CD4-positive, alpha-beta T cell treated with Interleukin-17A for 4 hours (primary cell): ENCODE data around the gene CCDC12.

Experiments used
- DNase-seq: peaks from one replicate; pipeline ENCODE4 v3.0.0-alpha.2; 2020; ENCODE audit warnings: mixed read lengths

Gene CCDC12

DNA sequence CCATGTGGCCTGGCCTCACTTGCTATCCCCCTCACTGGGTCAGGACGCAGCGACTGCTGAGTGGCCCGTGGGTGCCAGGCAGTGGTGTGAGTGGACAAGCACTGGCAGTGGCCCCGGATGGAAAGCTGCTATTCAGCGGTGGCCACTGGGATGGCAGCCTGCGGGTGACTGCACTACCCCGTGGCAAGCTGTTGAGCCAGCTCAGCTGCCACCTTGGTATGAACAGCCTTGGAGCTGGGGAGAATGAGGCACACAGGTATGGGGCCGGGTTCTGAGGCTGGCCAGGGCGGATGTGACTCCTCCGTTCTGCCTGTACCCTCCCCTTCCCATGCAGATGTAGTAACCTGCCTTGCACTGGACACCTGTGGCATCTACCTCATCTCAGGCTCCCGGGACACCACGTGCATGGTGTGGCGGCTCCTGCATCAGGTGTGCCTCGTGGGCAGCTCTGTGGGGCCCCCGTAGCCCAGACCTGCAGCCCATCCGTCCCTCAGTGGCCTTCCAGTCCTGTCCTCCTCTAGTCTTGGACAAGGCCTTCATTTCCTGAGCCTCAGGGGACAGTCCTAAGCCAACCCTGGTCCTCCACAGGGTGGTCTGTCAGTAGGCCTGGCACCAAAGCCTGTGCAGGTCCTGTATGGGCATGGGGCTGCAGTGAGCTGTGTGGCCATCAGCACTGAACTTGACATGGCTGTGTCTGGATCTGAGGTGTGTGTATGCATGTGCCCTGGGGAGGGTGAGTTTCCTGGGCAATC, 31.1 kb upstream of the CCDC12 start:
- DNase-seq, result peak; percentile 2

DNA sequence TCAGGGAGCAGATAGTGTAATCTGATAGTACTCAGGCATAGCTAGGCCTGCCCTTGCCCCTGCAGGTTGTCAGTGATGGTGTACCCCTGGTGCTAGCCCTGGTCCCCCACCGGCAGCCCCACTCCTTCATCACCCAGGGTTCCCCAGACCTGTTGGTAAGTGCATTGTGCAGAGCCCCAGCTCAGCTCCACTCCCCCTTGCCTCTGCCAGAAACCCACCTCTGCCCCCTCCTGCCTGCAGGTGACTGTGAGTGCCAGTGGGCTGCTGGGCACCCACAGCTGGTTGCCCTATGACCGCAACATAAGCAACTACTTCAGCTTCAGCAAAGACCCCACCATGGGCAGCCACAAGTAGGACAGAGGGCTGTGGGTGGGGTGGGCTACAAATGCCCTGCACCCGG, 30.5 kb upstream of the CCDC12 start:
- DNase-seq, result peak; percentile 3

DNA sequence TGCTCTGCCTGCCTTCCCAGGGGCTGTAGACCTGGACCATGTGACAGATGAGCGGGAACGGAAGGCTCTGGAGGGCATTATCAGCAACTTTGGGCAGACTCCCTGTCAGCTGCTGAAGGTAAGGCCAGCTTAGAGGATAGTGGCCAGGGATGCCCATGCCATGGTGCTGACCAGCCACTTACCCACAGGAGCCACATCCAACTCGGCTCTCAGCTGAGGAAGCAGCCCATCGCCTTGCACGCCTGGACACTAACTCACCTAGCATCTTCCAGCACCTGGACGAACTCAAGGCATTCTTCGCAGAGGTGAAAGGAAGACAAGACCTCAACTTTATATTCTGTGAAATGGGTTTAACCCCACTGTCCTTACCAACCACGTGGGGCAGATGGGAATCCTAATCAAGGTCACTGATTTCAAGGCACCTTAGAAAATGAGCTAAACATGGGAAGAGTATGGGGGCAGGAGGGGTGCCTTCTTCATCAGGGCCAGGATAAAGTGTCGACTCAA, 29.7 kb upstream of the CCDC12 start:
- DNase-seq, result peak; percentile 2

DNA sequence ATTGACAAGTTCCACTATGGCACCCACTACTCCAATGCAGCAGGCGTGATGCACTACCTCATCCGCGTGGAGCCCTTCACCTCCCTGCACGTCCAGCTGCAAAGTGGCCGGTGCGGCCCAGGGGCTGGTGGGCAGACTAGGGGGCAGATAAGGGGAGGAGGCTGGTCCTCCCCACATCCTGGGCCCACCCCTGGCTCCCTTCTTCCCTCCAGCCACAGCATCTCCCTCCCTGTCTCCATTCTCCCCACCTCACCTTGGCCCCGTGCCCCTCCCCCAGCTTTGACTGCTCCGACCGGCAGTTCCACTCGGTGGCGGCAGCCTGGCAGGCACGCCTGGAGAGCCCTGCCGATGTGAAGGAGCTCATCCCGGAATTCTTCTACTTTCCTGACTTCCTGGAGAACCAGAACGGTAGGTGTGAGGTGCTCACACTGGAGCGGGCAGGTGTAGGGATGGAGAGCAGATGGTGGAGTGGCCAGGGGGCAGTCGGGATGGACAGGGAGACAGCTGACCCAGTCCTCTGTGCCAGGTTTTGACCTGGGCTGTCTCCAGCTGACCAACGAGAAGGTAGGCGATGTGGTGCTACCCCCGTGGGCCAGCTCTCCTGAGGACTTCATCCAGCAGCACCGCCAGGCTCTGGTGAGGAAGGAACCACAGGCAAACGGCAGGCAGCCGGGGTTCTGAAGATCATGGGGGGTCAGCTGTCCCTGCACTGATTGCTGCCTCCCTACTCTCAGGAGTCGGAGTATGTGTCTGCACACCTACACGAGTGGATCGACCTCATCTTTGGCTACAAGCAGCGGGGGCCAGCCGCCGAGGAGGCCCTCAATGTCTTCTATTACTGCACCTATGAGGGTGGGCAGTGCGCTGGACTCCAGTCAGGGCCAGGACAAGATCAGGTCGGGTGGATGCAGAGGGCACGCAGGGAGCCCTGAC, 28.9 kb upstream of the CCDC12 start:
- DNase-seq, result peak; percentile 4

DNA sequence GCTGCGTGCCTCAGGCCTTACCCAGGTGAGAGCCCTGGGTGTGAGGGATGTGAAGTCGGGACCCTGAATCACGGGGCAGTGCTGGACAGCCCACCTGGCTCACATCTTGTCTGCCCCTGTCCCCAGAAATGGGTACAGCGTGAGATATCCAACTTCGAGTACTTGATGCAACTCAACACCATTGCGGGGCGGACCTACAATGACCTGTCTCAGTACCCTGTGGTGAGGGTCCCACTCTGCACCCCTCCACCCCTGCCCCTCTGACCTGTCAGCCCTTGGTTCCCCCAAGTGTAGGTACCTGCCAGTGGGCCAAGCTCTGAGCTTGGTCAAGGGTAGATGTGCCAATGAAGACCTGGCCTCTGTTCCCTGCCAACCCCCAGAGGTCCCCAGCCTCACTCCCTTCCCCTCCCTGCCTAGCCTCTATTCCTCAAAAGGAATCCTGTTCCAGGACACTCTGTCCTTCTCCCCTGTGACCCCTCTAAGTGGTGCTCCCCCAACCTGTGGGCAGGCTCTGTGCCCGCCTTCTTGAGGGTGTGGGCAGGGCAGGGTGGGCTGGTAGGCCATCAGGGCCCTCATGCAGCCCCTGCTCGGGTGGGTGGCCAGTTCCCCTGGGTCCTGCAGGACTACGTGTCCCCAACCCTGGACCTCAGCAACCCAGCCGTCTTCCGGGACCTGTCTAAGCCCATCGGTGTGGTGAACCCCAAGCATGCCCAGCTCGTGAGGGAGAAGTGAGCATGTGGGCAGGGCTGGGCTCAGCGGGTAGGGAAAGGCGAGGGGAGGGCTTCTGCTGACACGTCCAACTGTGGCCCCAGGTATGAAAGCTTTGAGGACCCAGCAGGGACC, 28.0 kb upstream of the CCDC12 start:
- DNase-seq, result no peak

DNA sequence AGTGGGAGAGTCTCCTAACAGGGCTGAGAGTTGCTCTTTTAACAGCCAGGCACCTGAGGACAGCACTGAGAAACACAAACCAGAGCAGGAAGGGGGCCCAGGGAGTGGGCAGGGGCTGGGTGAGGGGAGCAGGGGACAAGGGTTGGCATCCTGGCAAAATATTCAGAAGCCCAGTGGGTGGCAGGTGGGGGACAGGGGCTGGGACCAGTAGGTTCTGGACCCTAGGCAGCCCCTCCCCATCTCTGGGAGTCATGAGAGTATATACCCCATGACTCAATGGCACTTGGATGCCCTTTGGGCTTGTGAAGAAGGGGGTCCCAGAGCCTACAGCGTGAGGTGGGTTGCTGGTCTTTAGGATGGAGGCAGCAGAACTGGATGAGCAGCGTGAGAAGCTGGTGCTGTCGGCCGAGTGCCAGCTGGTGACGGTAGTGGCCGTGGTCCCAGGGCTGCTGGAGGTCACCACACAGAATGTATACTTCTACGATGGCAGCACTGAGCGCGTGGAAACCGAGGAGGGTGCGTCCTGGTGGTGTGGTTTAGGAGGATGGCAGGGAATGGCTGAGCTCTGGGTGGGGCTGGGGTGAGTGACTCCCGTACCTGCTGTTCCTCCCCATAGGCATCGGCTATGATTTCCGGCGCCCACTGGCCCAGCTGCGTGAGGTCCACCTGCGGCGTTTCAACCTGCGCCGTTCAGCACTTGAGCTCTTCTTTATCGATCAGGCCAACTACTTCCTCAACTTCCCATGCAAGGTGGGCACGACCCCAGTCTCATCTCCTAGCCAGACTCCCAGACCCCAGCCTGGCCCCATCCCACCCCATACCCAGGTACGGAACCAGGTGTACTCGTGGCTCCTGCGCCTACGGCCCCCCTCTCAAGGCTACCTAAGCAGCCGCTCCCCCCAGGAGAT, 27.2 kb upstream of the CCDC12 start:
- DNase-seq, result no peak

DNA sequence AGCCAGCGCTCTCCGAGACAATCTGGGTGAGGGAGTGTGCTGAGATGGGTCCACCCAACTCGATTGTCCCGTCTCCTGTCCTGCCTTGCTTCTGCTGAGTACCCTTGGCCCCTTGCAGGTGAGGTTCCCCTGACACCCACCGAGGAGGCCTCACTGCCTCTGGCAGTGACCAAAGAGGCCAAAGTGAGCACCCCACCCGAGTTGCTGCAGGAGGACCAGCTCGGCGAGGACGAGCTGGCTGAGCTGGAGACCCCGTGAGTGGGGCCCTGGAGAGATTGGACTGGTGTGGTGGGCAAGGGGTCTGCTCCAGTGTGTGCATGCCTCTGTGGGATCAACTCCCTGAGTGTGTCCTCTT, 26.5 kb upstream of the CCDC12 start:
- DNase-seq, result no peak

DNA sequence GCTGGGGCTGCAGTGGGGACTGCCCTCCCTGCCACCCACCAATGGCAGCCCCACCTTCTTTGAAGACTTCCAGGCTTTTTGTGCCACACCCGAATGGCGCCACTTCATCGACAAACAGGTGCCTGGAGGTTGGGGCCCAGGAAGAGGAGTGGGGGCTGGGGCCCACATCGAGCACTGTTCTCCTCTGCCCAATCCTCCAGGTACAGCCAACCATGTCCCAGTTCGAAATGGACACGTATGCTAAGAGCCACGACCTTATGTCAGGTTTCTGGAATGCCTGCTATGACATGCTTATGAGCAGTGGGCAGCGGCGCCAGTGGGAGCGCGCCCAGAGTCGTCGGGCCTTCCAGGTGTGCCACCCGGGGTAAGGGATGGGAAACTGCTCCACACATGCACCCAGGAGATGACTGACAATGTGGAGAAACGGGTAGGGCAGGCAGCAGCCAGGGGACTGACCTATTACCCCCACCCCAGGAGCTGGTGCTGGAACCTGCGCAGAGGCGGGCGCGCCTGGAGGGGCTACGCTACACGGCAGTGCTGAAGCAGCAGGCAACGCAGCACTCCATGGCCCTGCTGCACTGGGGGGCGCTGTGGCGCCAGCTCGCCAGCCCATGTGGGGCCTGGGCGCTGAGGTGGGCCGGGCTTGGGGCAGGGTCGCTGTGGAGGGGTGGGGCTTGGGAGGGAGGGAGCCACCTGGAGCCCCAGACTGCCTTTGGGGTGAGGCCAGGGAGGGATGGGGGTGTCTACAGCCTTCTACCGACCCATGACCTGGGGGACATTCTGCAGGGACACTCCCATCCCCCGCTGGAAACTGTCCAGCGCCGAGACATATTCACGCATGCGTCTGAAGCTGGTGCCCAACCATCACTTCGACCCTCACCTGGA, 25.9 kb upstream of the CCDC12 start:
- DNase-seq, result no peak

DNA sequence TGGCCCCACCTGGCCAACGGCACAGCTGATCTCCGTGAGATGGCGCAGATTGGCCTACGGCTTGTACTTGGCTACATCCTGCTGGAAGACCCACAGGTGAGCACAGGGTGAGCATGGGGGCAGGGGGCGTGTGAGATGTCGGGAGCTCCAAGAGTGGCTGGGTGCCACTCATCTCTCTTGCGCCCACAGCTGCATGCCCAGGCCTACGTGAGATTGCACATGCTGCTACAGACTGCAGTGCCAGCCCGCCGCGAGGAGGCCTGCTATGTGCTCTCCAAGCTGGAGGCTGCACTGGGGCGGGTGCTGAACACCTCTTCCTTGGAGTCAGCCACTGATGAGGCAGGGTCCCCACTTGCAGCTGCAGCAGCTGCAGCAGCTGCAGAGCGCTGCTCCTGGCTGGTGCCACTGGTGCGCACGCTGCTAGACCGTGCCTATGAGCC, 25.2 kb upstream of the CCDC12 start:
- DNase-seq, result no peak

DNA sequence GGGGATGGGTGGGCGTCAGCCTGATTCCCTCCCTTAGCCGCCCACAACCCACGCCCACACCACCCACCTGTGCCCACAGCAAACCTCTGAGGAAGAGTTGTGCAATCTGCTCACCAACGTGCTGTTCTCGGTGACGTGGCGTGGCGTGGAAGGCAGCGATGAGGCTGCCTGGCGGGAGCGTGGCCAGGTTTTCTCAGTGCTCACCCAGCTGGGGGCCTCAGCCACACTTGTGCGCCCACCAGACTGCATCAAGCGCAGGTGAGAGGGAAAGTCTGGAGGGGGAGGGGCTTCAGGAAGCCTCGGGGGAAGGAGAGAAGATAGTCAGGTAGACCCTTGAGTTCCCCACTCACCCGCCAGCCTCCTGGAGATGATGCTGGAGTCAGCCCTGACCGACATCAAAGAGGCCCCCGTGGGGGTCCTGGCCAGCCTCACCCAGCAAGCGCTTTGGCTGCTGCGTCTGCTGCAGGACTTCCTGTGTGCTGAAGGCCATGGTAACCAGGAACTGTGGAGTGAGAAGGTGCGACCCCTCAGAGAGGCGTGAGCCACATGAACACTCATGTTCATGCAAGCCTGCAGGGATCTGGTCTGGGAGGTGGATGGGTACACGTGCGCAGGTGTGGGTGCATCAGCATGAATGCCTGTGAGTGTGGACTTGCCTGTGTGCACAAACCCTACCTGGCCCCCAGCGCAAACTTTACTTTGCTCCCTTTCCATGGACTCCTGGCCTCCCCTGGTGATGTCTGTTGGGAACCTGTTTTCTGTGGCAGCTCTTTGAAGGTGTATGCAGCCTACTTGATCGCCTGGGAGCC, 24.6 kb upstream of the CCDC12 start:
- DNase-seq, result no peak

DNA sequence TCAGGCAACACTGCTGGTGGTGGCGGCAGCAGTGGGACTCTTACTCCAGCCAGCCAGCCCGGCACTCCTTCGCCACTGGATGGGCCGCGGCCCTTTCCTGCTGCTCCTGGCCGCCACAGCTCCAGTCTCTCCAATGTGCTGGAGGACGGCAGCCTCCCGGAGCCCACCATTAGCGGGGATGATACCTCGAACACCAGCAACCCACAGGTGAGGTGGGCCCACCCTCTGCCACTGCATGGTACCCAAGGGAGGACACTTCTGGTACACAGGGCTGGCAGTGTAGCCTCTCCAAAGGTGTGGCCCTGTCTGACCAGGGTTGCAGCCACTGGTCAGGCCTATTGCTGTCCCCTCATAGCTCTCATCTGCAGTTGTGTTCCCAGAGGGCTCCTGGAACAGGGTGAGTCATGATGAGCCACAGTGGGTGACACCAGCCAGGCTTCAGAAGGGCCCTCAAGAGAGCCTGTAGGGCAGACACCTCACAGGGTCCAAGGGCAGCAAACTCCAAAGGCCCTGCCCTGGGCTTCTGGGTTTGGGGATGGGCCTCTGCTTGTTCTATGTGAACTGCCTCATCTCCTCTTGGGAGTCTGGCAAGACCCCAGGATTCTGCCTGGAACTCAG, 23.8 kb upstream of the CCDC12 start:
- DNase-seq, result no peak

DNA sequence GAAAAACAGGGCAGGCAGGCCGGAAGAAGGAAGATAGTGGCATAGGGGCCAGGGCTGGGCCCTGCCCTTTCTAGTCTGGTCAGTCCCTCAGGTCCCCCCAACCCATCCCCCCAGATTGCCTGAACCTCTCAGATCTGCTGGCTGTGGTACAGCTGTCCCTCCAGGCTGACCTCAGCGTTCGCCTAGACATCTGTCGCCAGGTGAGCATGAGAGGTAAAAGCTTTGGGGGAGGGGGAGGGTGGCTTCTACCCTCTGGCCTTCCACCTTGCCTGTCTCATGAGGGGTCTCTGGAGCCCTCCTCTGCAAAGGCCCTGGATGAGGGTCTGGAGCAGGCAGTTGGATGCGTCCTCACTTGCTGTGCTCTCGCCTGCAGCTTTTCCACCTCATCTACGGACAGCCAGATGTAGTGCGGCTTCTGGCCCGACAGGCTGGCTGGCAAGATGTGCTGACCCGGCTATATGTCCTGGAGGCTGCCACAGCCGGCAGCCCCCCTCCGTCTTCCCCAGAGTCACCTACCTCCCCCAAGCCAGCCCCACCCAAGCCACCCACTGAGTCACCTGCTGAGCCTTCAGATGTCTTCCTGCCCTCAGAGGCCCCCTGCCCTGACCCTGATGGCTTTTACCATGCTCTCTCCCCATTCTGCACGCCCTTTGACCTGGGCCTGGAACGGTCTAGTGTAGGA, 23.1 kb upstream of the CCDC12 start:
- DNase-seq, result no peak

DNA sequence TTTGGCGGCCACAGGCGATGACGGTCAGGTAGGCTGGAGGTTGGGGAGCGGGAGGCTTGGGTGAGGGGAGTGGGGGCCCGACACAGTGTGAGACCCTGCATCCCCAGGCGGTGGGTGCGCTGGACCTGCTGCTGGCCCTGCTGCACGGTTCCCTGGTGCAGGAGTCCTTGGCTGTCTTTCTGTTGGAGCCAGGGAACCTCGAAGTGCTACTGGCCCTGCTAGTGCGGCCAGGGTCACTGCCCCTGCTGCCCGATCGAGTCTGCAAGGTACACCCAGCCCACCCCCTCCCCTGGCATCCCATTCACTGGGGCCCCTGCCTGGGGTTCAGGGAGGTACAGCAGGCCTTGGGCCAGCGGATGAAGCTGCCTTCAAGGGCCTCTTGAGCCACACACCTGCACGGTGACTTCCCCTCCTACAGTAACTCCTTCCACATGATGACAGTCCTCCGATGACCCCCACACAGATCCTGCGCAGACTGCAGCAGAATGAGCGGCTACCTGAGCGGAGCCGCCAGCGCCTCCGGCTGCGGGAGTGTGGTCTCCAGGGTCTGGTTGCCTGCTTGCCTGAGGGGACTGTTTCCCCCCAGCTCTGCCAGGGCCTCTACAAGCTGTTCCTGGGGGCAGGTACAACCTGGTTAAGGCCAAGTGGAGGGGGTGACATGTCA, 22.4 kb upstream of the CCDC12 start:
- DNase-seq, result no peak

DNA sequence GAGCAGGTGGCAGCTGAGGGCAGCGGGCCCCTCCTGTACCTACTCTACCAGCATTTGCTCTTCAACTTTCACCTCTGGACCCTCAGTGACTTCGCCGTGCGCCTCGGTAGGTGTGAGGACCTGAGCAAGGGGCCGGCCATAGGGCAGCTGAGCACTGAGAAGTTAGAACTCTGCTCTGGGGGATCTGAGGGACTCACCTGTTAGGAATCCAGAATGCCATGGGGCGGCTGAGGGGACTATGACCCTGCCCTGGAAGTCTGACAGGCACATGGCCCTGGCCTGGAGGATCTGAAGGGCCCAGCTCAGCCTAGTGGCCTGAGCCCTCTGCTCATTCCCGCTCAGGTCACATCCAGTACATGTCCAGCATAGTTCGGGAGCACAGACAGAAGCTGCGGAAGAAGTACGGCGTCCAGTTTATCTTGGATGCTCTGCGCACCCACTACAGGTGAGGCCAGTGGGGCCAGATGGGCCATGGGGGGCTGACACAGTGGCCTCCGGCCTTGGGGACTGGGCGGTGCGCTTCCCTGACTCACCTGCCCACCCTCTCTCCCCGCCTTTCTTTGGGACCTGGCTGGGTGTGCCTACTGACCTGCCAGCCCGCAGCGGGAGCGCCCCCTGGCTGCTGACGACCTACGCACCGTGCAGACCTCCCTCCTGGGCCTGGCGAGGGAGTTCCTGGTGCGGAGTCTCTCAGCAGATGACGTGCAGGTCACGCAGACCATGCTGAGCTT, 21.7 kb upstream of the CCDC12 start:
- DNase-seq, result peak; percentile 88

DNA sequence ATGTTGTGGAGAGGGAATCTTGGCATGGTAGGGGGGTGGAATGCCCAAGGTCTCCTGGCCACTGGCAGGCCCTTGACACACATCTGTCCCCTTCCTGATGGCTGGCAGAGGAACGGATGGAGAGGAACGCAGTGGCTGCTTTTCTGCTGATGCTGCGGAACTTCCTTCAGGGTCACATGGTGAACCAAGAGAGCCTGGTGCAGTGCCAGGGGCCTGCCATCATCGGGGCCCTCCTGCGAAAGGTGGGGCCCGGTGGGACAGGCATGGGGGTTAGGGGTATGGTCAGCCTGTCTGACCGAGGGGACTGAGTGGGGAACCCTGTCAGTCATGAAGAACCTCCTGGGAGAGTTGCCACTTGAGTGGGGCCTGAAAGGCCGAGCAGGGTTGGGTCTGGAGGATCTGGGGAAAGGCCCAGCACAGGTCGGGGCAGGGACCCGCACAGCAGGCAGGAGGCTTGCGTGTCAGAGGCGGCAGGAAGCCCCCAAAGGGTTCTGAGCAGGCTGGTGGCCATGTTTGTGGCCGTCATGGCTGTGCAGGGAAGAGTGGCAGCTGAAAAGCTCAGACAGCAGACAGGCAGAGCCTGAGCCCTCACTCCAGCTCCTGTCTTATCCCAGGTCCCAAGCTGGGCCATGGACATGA, 21.0 kb upstream of the CCDC12 start:
- DNase-seq, result no peak

DNA sequence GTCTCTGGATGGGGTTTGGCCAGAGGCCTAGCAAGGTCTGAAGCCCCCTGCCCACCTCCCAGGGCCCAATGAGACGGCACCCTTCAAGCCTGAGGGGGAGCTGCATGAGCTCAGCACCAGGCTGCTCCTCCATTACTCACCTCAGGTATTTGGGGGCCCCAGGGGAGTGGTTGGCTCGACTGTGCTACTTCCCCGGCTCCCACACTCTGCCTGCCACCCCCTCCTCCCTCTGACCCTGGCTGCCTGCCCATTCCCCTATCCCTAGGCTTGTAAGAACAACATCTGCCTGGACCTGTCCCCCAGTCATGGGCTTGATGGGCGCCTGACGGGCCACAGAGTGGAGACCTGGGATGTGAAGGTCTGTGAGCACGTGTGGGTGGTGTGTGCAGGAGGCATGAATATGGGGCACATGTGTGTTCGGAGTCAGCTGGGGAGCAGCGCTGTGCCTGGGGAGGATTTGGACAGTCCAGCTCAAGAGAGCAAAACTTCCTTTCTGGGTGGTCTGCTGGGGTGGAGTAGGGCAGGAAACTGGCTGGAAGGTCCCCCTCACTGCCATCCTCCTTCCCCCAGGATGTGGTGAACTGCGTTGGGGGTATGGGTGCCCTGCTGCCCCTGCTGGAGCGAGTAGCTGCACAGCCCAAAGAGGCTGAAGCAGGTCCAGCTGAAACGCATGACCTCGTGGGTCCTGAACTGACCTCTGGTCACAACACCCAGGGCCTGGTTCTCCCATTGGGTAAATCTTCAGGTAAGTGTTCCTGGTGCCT, 20.3 kb upstream of the CCDC12 start:
- DNase-seq, result no peak
